ENCODE measurements around the gene HBS1L.

HBS1L gene

DNA sequence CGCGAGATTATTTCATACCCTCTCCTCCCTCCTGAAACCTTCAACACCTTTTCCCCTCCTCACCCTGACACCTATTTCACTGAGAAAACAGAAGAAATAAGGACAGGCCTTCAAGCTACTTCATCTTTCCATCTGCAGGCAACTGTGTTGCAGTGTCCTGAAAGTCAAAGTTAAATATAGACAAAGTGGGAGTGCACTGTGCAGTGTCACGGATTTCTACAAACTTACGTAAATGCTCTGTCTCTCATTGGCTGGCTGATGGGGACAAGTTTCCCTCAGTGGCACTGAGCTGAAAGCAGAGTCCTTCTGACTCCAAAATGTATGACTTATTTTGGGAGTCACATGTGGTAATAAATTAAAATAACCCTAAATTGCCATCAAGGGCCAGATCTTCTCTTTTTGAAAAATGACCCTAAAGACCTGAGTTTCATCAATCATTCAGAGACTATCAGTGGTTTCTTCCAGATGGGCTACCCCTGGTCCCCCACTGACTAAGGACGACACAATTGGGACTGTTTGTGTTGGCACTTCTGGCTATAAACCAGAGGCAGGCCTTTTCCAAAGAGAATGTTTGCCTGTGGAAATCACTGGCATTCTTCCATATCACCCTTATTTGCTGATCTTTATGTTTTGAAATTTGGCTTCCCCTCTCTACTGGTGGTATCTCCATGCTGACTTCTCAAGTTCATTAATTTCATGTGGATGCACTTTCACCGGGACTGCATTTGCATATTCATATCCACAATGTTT, 126.3 kb downstream of the HBS1L start:
- Histone ChIP-seq H3K4me3 (ENCODE audit: low read length) (no peak overlapping the region), H3K36me3 (ENCODE audit: control insufficient read depth, insufficient read depth, low read length, severe bottlenecking) (no peaks in the 10 kb centered on the region), H3K27me3 (replicated peaks; ENCODE audit: control insufficient read depth, insufficient read depth, low read length) (no peaks in the 10 kb centered on the region), H3K4me1 (ENCODE audit: control insufficient read depth, insufficient read depth, low read length) (peaks cover 4% of the 10 kb centered on the region), H3K9ac (ENCODE audit: low read length) (no peak overlapping the region), H3K9me3 (ENCODE audit: control insufficient read depth, low read length) (no peaks in the 10 kb centered on the region)
- DNase-seq (ENCODE audit: low read depth), result no peak

GRCh38 chr6:134925800-134926199, 128.8 kb downstream of the HBS1L start:
- no peaks in the 10 kb centered on the region for H3K9me3 ChIP-seq (ENCODE audit: control insufficient read depth, low read length)
- no peak overlapping the region for H3K9ac ChIP-seq (ENCODE audit: low read length)
- no peak for DNase-seq (ENCODE audit: low read depth)
- peaks cover 4% of the 10 kb centered on the region for H3K4me1 ChIP-seq (ENCODE audit: control insufficient read depth, insufficient read depth, low read length)
- H3K27me3 ChIP-seq (replicated peaks; ENCODE audit: control insufficient read depth, insufficient read depth, low read length), result no peaks in the 10 kb centered on the region
- no peaks in the 10 kb centered on the region for H3K36me3 ChIP-seq (ENCODE audit: control insufficient read depth, insufficient read depth, low read length, severe bottlenecking)
- H3K4me3 ChIP-seq (ENCODE audit: low read length), result no peak overlapping the region

GRCh38 chr6:134921721-134922261, 132.8 kb downstream of the HBS1L start:
- Histone ChIP-seq H3K4me3 (ENCODE audit: low read length) (no peak overlapping the region), H3K9me3 (ENCODE audit: control insufficient read depth, low read length) (no peaks in the 10 kb centered on the region), H3K9ac (ENCODE audit: low read length) (no peak overlapping the region), H3K4me1 (ENCODE audit: control insufficient read depth, insufficient read depth, low read length) (no peaks in the 10 kb centered on the region), H3K27me3 (replicated peaks; ENCODE audit: control insufficient read depth, insufficient read depth, low read length) (no peaks in the 10 kb centered on the region), H3K36me3 (ENCODE audit: control insufficient read depth, insufficient read depth, low read length, severe bottlenecking) (no peaks in the 10 kb centered on the region)
- no peak for DNase-seq (ENCODE audit: low read depth)

DNA sequence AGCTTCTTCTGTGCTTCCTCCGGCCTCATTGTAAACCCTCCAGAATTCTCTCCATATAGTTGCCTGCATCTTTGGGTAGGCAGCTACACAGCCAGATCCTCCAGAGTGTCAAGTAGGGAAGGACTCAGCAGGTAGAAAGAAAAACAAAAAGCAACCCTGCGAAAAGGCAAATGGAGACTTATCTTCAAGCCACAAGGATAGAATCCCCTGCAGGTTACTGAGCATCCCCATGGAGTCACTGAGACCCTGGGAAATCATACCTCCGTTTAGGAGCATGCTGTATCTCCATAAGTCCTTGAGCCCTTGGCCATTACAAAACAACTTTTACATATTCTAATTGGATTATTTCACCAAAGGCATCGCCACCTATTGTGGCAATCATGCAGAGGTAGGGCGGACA, 133.3 kb downstream of the HBS1L start:
- H3K9ac ChIP-seq (ENCODE audit: low read length), result no peak overlapping the region
- no peaks in the 10 kb centered on the region for H3K27me3 ChIP-seq (replicated peaks; ENCODE audit: control insufficient read depth, insufficient read depth, low read length)
- no peaks in the 10 kb centered on the region for H3K9me3 ChIP-seq (ENCODE audit: control insufficient read depth, low read length)
- DNase-seq (ENCODE audit: low read depth), result no peak
- H3K4me1 ChIP-seq (ENCODE audit: control insufficient read depth, insufficient read depth, low read length), result no peaks in the 10 kb centered on the region
- H3K4me3 ChIP-seq (ENCODE audit: low read length), result no peak overlapping the region
- H3K36me3 ChIP-seq (ENCODE audit: control insufficient read depth, insufficient read depth, low read length, severe bottlenecking), result no peaks in the 10 kb centered on the region

DNA sequence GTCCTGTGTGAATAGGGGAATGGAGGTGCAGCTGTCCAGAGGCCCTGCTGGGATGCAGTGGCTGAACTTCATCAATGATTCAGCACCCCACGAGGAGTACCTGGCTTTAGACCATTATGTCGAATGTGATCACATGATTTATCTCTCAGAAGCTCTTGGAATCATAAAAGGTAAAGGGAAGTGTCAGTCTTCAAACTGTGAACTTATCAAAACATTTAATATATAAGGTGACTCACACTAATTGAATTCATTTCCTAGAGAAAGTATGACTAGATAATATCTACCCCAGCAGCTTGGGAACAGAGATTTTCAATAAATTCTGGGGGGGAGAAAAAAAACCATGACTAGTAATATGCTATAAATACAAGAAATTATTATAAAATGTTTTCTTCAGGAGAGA, 134.2 kb downstream of the HBS1L start:
- Histone ChIP-seq H3K36me3 (ENCODE audit: control insufficient read depth, insufficient read depth, low read length, severe bottlenecking) (no peaks in the 10 kb centered on the region), H3K4me3 (ENCODE audit: low read length) (no peak overlapping the region), H3K9me3 (ENCODE audit: control insufficient read depth, low read length) (no peaks in the 10 kb centered on the region), H3K9ac (ENCODE audit: low read length) (no peak overlapping the region), H3K4me1 (ENCODE audit: control insufficient read depth, insufficient read depth, low read length) (no peaks in the 10 kb centered on the region), H3K27me3 (replicated peaks; ENCODE audit: control insufficient read depth, insufficient read depth, low read length) (no peaks in the 10 kb centered on the region)
- DNase-seq (ENCODE audit: low read depth), result no peak

DNA sequence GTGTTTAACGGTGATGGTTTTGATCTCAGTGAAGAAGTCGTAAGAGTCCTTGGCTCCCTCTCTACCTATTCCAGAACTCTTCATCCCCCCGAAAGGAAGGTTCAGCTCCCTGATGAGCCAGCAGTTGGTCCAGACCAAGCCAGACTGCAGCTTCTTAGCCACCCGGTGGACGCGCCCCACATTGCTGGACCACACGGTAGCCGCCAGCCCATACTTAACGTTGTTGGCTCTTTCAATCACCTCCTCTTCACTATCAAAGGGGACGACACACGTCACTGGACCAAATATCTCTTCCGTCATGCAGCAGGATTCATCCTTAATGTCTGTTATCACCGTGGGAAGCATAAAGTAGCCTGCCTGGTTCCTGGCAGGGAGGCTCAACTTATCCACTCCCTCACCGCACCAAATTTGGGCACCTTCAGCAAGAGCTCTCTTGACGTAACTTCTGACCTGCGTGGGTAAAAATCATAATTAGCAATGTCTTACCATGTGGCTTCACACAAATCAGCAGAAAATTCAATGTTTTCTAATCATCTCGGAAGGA, 136.1 kb downstream of the HBS1L start:
- Histone ChIP-seq H3K9me3 (ENCODE audit: control insufficient read depth, low read length) (no peaks in the 10 kb centered on the region), H3K4me3 (ENCODE audit: low read length) (no peak overlapping the region), H3K36me3 (ENCODE audit: control insufficient read depth, insufficient read depth, low read length, severe bottlenecking) (no peaks in the 10 kb centered on the region), H3K4me1 (ENCODE audit: control insufficient read depth, insufficient read depth, low read length) (no peaks in the 10 kb centered on the region), H3K9ac (ENCODE audit: low read length) (no peak overlapping the region), H3K27me3 (replicated peaks; ENCODE audit: control insufficient read depth, insufficient read depth, low read length) (no peaks in the 10 kb centered on the region)
- no peak for DNase-seq (ENCODE audit: low read depth)

- Histone ChIP-seq H3K27me3 (replicated peaks; ENCODE audit: control insufficient read depth, insufficient read depth, low read length) (no peaks in the 10 kb centered on the region), H3K36me3 (ENCODE audit: control insufficient read depth, insufficient read depth, low read length, severe bottlenecking) (no peaks in the 10 kb centered on the region), H3K4me1 (ENCODE audit: control insufficient read depth, insufficient read depth, low read length) (peaks cover 41% of the 10 kb centered on the region), H3K9ac (ENCODE audit: low read length) (peak overlapping the region; percentile 17), H3K9me3 (ENCODE audit: control insufficient read depth, low read length) (no peaks in the 10 kb centered on the region), H3K4me3 (ENCODE audit: low read length) (no peak overlapping the region)
- peak; percentile 54 for DNase-seq (ENCODE audit: low read depth)
These were observed 143.1 kb downstream of the HBS1L start for GRCh38 chr6:134911547-134911946.

DNA sequence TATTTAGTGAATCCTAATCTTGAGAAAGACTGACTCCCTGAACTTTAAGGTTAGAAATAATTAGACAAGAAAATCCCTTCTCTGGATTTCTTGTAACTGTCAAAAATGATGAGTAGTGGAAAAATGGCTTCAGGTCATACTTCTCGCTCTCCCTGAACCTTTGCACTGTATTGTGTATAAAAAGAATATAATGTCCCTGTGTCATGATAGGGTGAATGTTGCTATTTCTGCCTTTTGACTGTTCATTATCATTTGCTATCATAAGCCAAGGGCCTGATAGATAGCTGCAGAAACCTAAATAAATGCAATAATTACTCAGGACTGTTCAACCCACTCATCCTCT, 144.1 kb downstream of the HBS1L start:
- Histone ChIP-seq H3K4me3 (ENCODE audit: low read length) (no peak overlapping the region), H3K4me1 (ENCODE audit: control insufficient read depth, insufficient read depth, low read length) (peaks cover 41% of the 10 kb centered on the region), H3K27me3 (replicated peaks; ENCODE audit: control insufficient read depth, insufficient read depth, low read length) (no peaks in the 10 kb centered on the region), H3K36me3 (ENCODE audit: control insufficient read depth, insufficient read depth, low read length, severe bottlenecking) (no peaks in the 10 kb centered on the region), H3K9ac (ENCODE audit: low read length) (peak overlapping the region; percentile 88), H3K9me3 (ENCODE audit: control insufficient read depth, low read length) (no peaks in the 10 kb centered on the region)
- DNase-seq (ENCODE audit: low read depth), result no peak

All from adipocyte (in vitro differentiated cells).